Stimulated activated CD8-positive, alpha-beta memory T cell treated with anti-CD3 and anti-CD28 coated beads, Interleukin-15, amount 100 ng/mL, for 4 hours (primary cell): Measurements from ENCODE around the gene AGAP2.

Experiments used
- DNase-seq, 2 donors: peaks; one replicate each; pipeline ENCODE4 v3.0.0-alpha.2; 2020; ENCODE audit warnings: low read depth in 2 of 2

Gene AGAP2

DNA sequence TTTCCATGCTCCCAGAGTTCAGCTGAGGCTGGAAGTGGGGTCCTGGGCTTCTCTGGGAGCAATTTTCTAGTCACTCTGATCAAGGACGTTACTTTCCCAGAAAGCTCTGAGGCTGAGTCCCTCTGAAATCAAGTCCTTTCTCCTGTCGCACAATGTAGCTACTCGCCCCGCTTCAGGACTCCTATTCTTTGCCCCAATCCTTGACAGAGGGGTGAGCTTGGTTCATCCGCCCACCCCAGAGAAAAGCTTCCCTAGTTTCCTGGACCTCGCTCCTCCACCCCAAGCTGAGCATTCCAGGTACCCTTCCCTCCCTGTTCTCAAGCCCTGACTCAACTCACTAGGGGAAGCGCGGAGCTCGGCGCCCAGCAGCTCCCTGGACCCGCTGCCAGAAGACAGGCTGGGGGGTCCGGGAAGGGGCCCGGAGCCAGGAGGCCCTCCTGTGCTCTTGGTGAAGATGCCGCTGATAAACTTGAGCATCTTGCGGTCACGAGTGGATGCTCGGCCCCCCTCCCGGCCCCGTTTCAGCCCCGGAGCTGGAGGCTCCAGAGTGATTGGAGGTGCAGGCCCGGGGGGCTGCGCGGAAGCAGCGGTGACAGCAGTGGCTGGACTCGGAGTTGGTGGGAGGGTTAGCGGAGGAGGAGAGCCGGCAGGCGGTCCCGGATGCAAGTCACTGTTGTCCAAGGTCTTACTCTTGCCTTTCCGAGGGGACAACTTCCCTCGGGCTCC lies 1.6 kb downstream of the AGAP2 start:
- DNase-seq = no peak

DNA sequence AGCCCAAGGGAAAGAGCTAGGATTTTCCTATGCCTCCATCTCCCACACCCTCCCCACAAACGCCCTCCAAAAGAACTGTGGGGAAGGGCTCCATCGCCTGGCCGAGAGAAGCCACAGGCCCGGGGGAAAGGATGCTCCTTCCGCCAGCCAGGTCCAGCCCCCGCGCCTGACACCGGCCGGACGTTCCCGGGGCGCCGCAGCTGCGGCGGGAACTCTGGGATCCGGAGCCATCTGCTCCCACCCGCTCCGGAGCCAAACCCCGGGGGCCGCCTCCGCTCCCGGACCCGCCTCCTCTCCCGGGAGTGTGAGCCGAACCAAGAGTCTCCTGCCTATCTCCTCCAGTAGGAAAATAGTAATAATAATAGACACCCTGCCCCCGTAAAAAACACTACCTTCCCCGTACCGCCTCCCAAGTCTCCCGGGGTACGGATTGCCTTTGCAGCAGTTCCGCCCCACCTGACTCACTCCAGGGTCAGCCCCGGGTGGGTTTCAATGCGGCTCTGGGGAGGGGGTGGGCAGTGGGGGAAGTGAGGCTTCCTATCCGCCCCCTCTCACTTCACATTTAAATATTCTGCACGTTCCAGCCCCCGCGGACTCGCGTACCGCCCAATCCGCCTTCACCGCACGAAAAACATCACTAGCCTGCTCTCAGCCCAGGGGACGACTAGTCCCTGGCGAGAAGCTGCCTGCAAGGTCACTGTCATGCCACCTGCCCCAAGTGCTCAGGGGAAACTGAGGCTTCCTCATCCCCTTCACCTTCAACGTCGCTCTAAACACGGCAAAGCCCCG lies 2.4 kb downstream of the AGAP2 start:
- DNase-seq = no peak

DNA sequence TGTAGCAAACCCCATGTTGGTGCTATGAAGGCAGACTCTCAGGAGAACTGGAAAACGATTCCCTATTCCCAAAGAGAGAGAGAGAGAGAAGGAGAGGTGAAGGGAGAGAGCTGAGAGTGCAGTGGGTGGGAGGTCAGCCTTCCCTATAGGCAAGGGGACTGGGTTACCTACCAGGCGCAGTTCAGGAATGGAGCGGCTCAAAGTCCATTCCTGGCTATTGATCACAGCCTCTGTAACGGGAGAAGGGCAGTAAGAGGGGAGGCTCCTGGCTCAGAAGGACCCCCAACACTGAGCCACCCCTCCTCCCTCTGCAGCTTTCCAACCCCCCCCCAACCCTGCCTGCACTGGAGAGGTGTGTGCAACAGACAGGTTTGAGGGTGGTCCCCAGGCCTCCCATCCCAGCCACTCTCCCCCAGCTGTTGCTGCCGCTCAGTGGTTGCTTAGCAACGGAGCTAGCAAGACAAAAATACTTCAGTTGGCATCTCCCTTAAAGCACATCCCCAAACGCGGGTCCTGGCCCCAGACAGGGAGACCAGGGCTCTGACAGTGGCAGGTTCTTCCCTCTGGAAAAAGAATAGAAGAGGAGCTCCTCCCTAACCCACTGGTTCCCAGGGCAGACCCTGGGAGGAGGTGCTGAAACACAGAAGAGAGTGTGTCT lies 3.2 kb downstream of the AGAP2 start:
- DNase-seq = no peak

DNA sequence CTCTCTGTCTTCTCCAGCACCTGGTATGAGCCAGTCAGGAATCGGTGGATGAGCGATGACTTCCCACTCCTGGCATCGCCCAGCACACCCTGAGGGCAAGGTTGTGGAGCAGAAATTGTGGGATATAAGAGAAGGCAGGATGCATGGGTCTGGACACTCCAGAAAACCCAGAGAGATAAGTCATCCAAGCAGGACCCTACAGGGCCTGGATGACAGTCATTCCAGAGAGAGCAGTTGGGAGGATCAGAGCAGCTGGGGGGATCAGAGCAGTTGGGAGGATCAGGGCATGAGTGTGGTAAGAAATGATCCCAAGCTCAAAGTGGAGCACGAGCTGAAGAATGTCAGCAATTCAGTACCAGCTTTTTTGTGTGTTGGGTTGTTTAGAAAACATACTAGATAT lies 4.0 kb downstream of the AGAP2 start:
- no peak for DNase-seq

DNA sequence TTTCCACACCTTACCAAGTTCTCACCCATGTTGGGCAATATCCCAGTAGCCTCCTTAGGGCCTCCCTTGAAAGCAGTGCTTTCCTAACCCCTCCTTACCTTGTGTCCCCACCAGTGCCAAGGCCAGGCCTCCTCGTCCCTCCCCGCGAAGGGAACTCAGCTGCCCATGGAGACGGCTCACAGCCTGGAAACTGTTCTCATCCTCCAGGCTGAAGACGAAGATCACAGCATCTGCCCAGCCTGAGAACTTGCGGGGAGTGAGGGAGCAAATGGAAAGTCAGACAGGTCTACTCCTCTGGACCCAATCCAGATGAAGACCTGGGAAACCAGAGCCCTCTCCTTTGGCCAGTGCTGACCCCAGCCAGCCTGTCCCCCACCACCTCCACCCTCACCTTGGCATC lies 4.6 kb downstream of the AGAP2 start:
- no peak for DNase-seq

DNA sequence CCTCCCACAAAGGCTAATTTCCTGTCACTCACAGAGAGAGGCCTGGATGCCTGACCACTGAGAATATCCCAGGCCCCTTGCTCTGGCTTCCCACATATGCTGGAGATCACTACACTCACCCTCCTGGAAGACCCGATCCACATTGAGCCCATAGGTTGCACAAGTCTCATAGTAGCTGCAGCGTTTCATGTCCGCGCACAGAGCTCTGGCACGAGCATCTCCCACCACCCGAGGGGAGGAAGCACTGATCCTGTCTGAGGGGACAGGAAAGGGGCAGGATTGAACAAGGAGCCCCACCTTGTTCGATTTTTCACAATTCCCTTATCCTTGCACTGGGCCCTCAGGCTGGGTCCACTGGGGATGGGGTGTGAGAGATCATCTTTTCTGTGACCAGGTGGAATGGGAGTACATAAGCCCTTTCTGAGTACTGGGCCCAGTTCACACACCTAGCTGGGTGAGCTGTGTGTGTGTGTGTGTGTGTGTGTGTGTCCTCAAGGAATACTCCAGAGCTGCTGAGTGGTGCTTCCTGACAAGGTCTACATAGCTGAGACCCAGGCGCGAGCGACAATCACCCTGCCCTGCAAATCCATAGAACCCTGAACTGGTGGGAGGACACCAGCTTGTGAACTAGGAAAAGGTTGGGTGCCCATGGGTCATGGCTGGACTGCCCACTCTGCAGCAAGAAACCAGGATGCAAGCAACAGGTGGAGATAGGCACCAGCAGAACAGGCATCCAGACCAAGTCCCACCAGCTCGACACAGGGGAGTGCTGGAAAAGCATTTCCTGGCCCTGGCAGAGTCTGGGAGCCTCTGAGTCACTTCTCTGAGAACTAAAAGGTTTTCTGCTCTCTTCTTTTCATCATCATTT lies 5.6 kb downstream of the AGAP2 start:
- DNase-seq = no peak

DNA sequence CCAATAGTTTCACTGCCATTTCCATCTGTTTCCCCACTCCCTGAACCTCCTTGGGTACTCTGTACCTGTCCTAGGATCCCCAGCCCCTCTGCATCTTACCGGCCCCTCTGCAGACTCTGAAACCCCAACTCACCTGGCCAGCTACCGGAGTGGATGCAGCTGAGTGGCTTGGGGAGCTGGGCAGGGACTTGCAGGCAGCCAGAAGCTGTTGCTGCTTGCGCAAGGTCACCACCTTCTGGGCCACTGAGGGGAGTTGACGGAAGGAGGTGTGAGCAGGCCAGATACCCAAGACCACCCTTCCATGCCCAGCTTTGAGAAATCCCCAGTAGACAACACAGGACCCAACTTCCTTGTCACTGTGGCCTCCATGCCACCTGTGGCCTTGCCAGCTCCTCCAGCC lies 6.3 kb downstream of the AGAP2 start:
- DNase-seq = no peak

DNA sequence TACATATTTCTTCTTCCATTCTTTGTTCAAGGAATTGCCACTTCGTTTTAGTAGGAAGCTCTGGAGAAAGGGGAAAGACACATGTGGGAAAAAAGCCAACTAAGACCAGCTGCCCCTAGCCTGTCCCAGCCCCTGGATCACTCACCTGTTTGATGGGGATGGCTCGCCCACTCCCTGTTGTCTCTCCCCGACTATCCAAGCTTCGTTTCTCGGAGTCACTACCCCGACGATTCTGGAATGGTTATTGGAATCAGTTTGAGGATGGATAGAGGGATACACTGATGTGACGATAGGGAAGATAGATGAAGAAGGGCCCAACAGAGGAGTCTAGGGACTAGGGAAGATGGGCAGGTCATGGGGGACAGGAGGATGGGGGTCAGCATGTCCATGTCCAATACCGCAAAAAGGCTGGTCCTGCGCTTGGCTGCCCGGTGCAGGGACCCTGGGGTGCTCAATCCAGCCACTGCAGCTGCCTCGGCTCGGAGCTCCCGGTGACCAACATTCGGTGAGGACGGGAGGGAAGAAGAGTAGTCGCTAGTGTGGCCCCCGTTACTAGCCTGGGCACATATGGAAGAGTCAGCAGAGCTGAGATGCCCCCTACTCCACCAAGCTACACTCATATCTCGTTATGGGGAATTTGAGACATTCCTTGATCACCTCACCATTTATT lies 7.0 kb downstream of the AGAP2 start:
- no peak for DNase-seq

DNA sequence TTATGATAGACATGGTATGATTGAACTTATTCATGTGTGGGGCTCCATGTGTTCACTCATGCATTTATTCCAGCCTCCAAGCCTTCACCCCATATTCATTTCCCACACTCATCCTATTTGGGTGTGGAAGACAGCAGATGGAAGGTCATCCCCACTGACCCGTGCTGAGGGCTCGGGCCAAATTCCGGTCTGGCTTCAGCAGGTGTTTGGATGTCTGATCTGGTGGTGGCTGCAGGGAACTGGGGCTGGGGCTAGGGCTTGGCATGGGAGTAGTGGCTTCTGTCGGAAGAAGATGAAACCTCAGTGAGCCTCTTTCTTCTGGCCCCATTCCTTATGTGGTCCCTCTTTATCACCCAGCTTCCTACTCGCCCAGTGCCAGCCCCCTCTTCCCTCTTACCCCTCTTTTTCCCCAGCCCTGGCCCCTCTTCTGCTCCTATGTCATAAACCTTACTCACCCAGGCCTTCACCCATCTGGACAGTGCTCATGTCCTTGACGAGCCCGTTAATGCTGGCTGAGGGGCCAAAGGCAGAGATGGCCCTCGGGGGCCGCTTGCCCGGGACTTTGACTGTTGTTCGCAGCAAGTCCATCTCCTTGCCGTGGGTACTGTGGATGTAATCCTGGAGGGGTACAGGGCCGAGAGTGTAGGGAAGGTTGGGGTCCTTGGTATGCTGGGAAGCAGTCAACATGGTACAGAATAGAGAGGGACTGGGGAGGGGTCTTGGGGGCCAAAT lies 8.0 kb downstream of the AGAP2 start:
- DNase-seq = no peak

DNA sequence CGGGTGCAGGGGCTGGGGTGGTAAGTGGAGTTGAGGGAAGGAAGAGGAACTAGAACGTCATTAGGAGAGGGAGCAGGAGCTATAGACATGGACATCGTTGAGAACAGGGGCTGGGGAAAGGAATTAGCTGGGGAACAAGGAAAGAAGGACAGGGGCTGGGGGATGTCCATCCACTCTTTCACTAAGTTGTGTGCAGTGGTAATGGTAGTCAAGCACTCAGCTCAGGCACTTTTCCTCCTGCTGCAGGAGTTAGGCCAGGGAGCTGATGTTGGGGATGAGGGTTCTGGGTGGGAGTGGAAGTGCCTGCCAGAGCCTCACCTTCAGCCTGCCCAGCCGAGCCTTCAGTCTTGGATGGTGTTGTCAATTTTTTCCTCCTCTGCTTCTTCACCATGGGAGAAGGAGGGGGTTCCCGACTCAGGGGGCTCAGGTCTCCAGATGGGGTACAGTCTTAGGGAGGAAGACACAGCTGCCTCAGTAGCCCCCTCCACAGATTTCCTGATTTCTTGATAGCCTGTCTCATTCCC lies 9.2 kb downstream of the AGAP2 start:
- DNase-seq = no peak

DNA sequence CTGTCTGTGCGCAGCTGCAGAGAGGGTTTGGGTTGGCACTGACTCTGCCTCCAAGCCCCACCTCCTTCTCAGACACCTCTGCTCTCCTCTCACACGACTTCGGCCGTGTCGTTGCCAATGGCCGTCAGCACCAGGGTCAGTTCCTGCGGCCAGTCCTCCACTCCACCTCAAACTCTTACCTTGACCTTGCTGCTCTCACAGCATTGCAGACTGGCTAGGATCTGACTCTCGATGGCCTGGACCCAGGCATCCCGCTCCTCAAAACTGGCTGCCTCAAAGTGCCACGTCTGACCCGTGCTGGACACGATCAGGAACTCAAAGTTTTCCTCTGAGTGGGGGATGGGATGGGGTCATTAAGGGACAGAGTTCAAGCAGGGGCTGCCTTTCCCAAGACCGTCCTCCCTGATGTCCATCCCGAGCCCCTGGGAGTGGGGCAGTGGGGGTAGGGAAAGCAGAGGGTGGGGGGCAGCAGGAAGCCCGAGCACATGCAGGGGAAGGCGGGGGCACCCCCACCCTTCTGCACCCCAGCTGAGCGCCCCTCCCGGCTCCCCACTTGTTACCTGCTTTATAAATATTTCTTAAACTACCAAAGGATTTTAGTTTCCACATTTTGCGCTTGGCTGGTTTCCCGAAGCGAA lies 10.7 kb downstream of the AGAP2 start:
- DNase-seq = no peak

DNA sequence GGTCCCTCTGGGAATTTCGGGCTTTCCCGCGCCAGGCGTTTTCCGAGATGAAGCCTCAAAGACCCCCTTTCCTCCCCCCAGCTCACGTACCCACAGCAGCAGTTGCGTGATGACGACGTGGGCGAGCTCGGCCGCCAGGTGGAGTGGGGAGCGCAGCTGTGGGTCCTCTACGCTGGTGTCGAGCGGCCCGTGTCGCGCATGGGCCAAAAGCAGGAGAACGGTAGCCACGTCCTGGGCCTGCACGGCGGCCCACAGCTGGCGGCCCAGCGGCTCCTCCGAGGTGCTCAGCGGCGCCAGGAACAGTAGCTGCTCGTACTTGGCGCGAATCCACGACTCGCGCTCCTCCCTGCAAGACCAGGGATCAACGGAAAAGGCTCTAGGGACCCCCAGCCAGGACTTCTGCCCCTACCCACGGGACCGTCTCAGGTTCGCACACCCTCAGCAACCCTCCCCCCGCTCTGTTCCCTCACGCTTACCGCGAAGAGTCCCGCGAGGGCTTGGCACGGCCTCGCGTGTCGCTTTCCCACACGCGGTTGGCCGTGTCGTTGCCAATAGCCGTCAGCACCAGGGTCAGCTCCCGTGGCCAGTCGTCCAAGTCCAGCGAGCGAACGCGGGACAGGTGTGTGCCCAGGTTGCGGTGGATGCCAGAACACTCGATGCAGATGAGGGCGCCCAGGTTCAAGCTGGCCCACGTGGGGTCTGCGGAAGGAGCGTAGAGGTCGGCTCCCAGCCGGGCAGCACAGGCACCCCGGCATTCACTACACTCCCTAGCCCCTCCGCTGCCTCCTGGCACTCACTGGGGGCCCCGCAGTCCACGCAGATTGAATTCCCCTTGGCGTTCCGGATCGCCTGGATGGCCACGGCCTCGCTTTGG lies 11.4 kb downstream of the AGAP2 start:
- DNase-seq = no peak

DNA sequence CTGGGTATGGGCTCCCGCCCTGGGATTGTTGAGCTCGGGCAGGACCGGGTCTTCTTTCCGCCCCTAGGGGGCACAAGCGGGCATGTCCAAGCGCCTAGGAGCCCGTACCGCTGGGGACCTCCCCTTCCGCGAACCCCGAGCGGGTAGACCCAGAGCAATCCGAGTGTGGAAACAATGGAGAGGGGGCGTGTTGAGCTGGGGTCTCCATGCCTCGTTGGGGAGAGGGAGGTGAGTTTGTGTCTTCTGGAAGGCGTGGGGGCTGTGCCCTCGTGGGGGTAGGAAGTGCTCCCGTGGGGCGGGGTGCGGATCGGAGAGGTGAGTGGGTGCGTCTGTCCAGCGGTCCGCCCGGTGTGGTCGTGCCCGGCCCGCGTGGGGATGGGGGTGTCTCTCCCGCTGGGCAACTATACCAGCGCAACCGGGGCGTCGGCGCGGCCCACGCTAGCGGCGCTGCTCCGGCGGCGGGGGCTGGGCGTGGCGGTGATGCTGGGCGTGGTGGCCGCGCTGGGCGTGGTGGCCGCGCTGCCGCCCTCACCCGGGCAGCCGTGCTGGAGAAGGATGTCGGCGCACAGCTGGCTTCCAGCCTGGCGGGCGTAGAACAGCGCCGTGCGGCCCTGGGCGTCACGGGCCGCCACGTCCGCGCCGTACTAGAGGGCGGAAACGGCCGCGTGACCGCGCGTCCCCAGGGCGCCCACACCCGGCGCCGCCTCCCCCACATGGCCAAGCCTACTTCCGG lies 12.2 kb downstream of the AGAP2 start:
- no peak for DNase-seq

DNA sequence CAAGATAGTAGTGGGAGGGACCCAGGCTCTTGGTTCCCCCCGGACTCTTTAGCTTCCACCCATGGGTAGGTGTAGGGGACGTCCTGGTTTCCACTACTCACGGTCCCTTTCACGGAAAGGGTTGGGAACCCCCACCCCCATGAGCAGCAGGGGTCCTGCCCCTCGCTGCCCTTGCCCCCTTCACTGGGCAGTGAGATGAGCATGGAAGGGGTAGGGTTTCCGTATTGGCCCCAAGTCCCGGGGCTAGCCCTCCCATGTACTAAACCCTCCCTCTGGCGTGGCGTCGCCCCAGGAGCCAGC lies 12.7 kb downstream of the AGAP2 start:
- DNase-seq = no peak

DNA sequence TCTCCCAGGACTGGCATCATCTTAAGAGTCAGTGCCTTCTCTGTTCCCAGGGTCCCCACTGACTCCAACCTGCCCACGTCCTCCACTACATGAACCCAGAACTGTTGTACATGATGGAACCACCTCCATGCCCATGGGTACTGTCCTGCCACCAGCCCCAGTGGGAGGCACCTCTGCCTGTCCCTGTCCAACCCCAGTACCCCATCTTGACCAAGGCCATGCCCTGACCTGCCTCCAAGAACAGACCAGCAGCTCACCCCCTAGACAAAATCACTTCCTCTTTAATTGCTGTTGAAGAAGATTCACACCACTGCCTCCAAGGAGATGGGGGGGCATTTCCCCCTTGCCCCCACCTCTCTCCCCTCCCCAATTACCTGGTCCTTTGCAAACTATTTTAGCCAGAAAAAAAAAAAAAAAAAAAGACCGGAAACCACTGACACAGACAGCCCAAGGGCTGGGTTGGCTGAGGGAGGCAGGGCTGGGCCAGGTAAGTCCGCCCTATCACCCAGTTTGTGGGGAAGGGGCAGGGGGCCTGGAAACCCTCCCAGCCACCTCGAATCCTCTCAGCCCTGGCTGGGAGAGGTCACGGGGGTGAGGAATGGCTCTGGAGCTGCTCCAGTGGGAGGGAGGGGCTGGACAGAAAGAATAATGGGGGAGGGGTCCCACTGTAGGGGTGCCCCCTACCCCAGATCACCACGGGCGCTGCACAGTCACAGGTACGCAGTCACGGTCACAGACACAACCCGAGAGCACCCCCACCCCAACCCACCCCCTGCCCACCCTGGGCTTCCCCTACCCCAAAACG lies 13.4 kb downstream of the AGAP2 start:
- no peak for DNase-seq

DNA sequence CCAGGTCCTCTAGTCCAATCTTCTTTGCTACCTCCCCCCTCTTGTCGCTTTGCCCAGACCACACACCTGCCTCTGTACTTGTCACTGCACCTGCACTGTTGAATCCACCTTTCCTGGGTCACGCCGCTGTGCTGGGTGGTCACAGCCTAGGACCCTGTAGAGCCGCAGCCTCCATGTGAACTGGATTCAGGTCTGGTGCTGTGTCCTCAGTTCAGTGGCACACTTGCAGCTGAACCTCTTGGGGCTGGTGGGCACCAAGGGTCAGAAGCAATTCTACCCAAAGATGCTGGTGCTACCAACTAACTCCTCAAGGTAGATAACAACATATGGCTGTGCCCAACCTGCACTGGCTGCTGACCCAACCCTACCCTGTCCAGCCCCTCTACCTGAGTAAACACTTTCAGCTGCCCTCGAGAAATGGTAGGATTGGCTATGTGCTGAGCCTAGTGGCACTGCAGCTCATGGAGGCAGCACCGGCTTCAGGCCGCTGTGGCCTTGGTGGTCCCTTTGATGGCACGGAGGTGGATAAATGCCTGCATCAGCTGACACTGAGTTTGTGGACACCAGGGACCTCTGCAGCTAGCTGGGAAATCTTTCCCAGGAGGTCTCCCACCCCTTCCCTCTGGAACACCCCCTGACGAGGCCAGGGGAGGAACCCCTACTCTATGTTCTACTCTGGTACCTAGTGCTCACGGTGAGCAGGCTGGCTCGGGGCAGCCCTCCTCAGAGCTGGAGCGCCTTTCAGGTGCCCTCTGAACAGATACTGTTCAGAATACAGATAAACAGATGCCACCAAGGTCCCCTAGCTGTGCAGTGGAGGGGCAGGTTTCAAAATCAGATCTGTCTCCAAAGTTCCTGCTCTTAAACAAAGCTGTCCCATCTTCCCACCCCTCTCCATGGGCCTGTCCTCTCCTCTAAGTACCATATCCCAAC lies 14.3 kb downstream of the AGAP2 start:
- DNase-seq = no peak

DNA sequence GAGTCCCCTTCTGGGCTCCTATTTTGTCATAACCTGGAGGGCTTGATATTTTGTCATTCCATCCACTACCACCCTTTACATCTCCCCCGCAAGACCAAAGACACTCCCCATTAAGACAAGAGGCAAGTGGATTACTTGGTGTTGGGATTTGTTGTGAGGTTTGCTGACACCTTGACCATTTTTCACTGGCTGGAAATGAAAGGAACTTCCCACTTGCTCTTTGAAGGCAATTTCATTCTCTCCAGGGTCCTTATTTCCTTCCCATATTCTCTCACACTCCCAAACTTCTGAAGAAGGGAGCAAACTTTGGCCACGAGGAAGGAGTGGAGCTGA lies 14.9 kb downstream of the AGAP2 start:
- no peak for DNase-seq
